GM12878 (cell line): ENCODE measurements around the gene FREM2. TPM values are rescaled to one million over a fixed set of nuclear protein-coding genes. Genes with fewer than 3 reads are reported as not detected.

Experiments
- ATAC-seq: fragments of 200-7000 bp; cut with Tn5 transposase; 3 replicates; pipeline ENCODE4 v1.9.1; 2020; ENCODE audit warnings: mild to moderate bottlenecking, moderate library complexity
- BruUV-seq: library from RNA; stranded (reverse); fragments of 400-500 nt; replicated peaks from 2 replicates; lab custom pipeline; 2021; lab: Mats Ljungman, UMichigan
- CTCF ChIA-PET: fragments of 300-600 bp; sonication (Branson Sonifier 250); formaldehyde crosslinking; extraction: SDS; loops from one replicate; lab custom pipeline; 2021; ENCODE audit warnings: inconsistent platforms; lab: Yijun Ruan, JAX
- POLR2A ChIA-PET: fragments of 350-600 bp; formaldehyde crosslinking; extraction: SDS; loops from one replicate; lab custom pipeline; 2021; ENCODE audit warnings: inconsistent platforms; lab: Charles Lee
- RAD21 ChIA-PET: fragments of 300-600 bp; sonication (Branson Sonifier 250); formaldehyde crosslinking; loops from one replicate; lab custom pipeline; 2023; ENCODE audit warnings: antibody characterized with exemption; ENCODE audit not compliant: unreplicated experiment; lab: Charles Lee
- SMC1A ChIA-PET: fragments of 300-600 bp; sonication (Branson Sonifier 250); formaldehyde crosslinking; loops from one replicate; lab custom pipeline; 2023; ENCODE audit not compliant: unreplicated experiment, uncharacterized antibody; lab: Charles Lee
- DNase-seq: peaks from one replicate; pipeline ENCODE4 v3.0.0-alpha.2; 2011; ENCODE audit warnings: low read depth, low spot score
- FAIRE-seq: peaks from 3 replicates; lab custom pipeline; 2011; peaks lifted over from hg19 to GRCh38; lab: Jason Lieb, UNC
- H2AFZ ChIP-seq: 2 replicates; pipeline ENCODE4 v1.6.0; 2011; ENCODE audit warnings: low read depth, low read length, control low read depth; ENCODE audit not compliant: control insufficient read depth
- H3K27ac ChIP-seq: 2 replicates; pipeline ENCODE4 v1.5.1; 2011; ENCODE audit warnings: control low read depth; ENCODE audit not compliant: control insufficient read depth, insufficient read depth
- H3K27me3 ChIP-seq, 2 experiments: replicated peaks in 1 of 2; 2 replicates each; pipeline versions ENCODE4 v1.6.0 to v1.6.1; 2011; ENCODE audit warnings: low read length in 1 of 2; ENCODE audit not compliant: control insufficient read depth in 2 of 2, insufficient read depth in 2 of 2
- H3K36me3 ChIP-seq, 2 experiments: 2 replicates each; pipeline ENCODE4 v1.5.1; 2011; ENCODE audit warnings: low read length in 1 of 2; ENCODE audit not compliant: control insufficient read depth in 2 of 2, insufficient read depth in 2 of 2
- H3K4me1 ChIP-seq: 2 replicates; pipeline ENCODE4 v1.6.1; 2011; ENCODE audit warnings: mild to moderate bottlenecking, low read length, moderate library complexity, mixed read lengths; ENCODE audit not compliant: control insufficient read depth, insufficient read depth
- H3K4me2 ChIP-seq: 2 replicates; pipeline ENCODE4 v1.6.0; 2011; ENCODE audit warnings: control low read depth; ENCODE audit not compliant: control insufficient read depth, insufficient read depth
- H3K4me3 ChIP-seq: fragments of 200-600 bp; sonication (generic); 2 replicates; pipeline ENCODE4 v1.5.1; 2016
- H3K79me2 ChIP-seq: 2 replicates; pipeline ENCODE4 v1.6.0; 2011; ENCODE audit warnings: low read length; ENCODE audit not compliant: control insufficient read depth, insufficient read depth
- H3K9ac ChIP-seq: 2 replicates; pipeline ENCODE4 v1.8.0; 2011; ENCODE audit warnings: low read length, control low read depth, mixed read lengths; ENCODE audit not compliant: control insufficient read depth, insufficient read depth
- H3K9me3 ChIP-seq: replicated peaks from 3 replicates; pipeline ENCODE4 v1.5.1; 2011; ENCODE audit warnings: mild to moderate bottlenecking, low read length; ENCODE audit not compliant: control insufficient read depth, insufficient read depth
- H4K20me1 ChIP-seq: 2 replicates; pipeline ENCODE4 v1.6.0; 2011; ENCODE audit not compliant: control insufficient read depth, insufficient read depth
- BHLHE40 ChIP-seq, 2 experiments: fragments of 450-650 bp in 1 of 2; IDR thresholded peaks; 2 replicates each; pipeline ENCODE4 v1.6.1; 2011 to 2017; ENCODE audit warnings: low read depth in 2 of 2, borderline replicate concordance in 1 of 2, improper control_type of control experiment in 1 of 2, low read length in 1 of 2, mild to moderate bottlenecking in 1 of 2
- CHD1 ChIP-seq: IDR thresholded peaks from 2 replicates; pipeline ENCODE4 v1.6.1; 2012; ENCODE audit warnings: low read depth, low read length, improper control_type of control experiment
- E2F4 ChIP-seq: IDR thresholded peaks from 2 replicates; pipeline ENCODE4 v1.6.1; 2012; ENCODE audit warnings: low read depth, low read length, improper control_type of control experiment
- ESRRA ChIP-seq: IDR thresholded peaks from 2 replicates; pipeline ENCODE4 v1.6.1; 2012; ENCODE audit warnings: mild to moderate bottlenecking, low read length, improper control_type of control experiment
- IKZF1 ChIP-seq: fragments of 450-650 bp; conservative IDR thresholded peaks from 2 replicates; pipeline ENCODE4 v1.6.1; 2017; ENCODE audit warnings: antibody characterized with exemption, mild to moderate bottlenecking
- KDM1A ChIP-seq: fragments of 200-600 bp; sonication (generic); IDR thresholded peaks from 2 replicates; pipeline ENCODE4 v1.6.1; 2016; ENCODE audit warnings: borderline replicate concordance
- MYC ChIP-seq: IDR thresholded peaks from 2 replicates; pipeline ENCODE4 v1.6.1; 2011; ENCODE audit warnings: mild to moderate bottlenecking, low read length, moderate library complexity, inconsistent platforms; ENCODE audit not compliant: insufficient read depth, insufficient replicate concordance, insufficient read length, severe bottlenecking
- NBN ChIP-seq: fragments of 450-650 bp; IDR thresholded peaks from 2 replicates; pipeline ENCODE4 v1.6.1; 2016
- NFYA ChIP-seq: IDR thresholded peaks from 2 replicates; pipeline ENCODE4 v1.6.1; 2011; ENCODE audit warnings: low read depth, mild to moderate bottlenecking, low read length, improper control_type of control experiment, borderline replicate concordance
- NR2F1 ChIP-seq: fragments of 450-650 bp; conservative IDR thresholded peaks from 2 replicates; pipeline ENCODE4 v1.6.1; 2017; ENCODE audit warnings: mild to moderate bottlenecking
- POLR2AphosphoS2 ChIP-seq: IDR thresholded peaks from 2 replicates; pipeline ENCODE4 v1.6.1; 2011; ENCODE audit warnings: low read depth, mild to moderate bottlenecking, low read length, improper control_type of control experiment, moderate library complexity
- ZBTB4 ChIP-seq: fragments of 450-650 bp; formaldehyde crosslinking; IDR thresholded peaks from 2 replicates; pipeline ENCODE4 v1.4.0; 2022; ENCODE audit warnings: mild to moderate bottlenecking, moderate library complexity
- ZZZ3 ChIP-seq: IDR thresholded peaks from 2 replicates; pipeline ENCODE4 v1.6.1; 2011; ENCODE audit warnings: low read depth; ENCODE audit not compliant: control insufficient read depth, insufficient read length
- WGBS: methylation state at CpG from one replicate; pipeline ENCODE4 v1.1.6; 2016; ENCODE audit warnings: low lambda C conversion rate; ENCODE audit not compliant: insufficient replicate concordance, insufficient coverage; ENCODE audit errors: missing lambda C conversion rate; 5-methylcytosine and 5-hydroxymethylcytosine counted together
- in situ Hi-C: fragments of 300-500 bp; cut with MboI; formaldehyde crosslinking; loops from 9 replicates; pipeline ENCODE4 v1.14.3; 2018; ENCODE audit warnings: mixed read lengths
- intact Hi-C: fragments of 100-400 bp; cut with micrococcal nuclease; formaldehyde crosslinking; loops from one replicate; pipeline ENCODE4 v1.14.2; 2022; ENCODE audit not compliant: unreplicated experiment
- polyA plus RNA-seq, 11 experiments: library from polyadenylated mRNA; depleted of rRNA in 4 of 11; unstranded in 6 of 11; stranded (reverse) in 5 of 11; fragments of >200 nt; fragmentation: Nextera tagmentation in 4 of 11; fragmentation: Illumina TruSeq in 1 of 11; extraction: Ambion mirVana in 4 of 11; extraction: Trizol in 1 of 11; gene quantifications; 1 replicate in 1 of 11; 2 replicates in 10 of 11; pipeline versions ENCODE4 v1.2.1 to v1.2.3, GENCODE V29; 2011 to 2016; ENCODE audit warnings: inconsistent platforms in 2 of 11, missing spikeins in 2 of 11, low read depth in 1 of 11
- total RNA-seq, 4 experiments: library from RNA; depleted of rRNA in 3 of 4; stranded (reverse); fragments of >200 nt in 3 of 4; fragmentation: Illumina TruSeq in 1 of 4; extraction: Trizol in 1 of 4; gene quantifications; 2 replicates each; pipeline versions ENCODE4 v1.2.1 to v1.2.3, GENCODE V29; 2013 to 2021

FREM2 gene
- total and polyA plus RNA-seq, 10 of the 15 experiments (the other 5 are each of a cell fraction or from before 2014, with no cell fraction given) = 0.02 to 0.12 (median 0.05) TPM; not detected in 2

- H3K79me2 ChIP-seq = no peaks in the 10 kb centered on the region
- ATAC-seq (no peak), FAIRE-seq (no peak), DNase-seq (no peak)
- H2AFZ ChIP-seq = no peak overlapping the region
- no peak overlapping the region for H3K4me3 ChIP-seq
- ChIA-PET SMC1A (interaction anchor here (0.9 to 1.8 kb wide), 4 partner anchors 12 to 144 kb away, joined by 3 to 6 read pairs (median 3); no protein-coding TSS in a partner anchor), CTCF (interaction anchor here (0.9 kb wide), 1 partner anchor 24 kb away, joined by 3 read pairs; no protein-coding TSS in a partner anchor), POLR2A (no interaction called here), RAD21 (no interaction called here)
- 19% methylated on average over 6 of the region's 6 CpGs for WGBS
- in situ Hi-C loops (no loop called here), intact Hi-C loops (no loop called here)
- no peaks in the 10 kb centered on the region for H3K36me3 ChIP-seq
- no peaks in the 10 kb centered on the region for H3K4me1 ChIP-seq
- no peak overlapping the region for H3K9ac ChIP-seq
- H3K9me3 ChIP-seq = no peaks in the 10 kb centered on the region
- no peak for TF ChIP-seq CHD1
- no peak for TF ChIP-seq ZZZ3
- no peak for TF ChIP-seq POLR2AphosphoS2
- peaks cover 0 to 2% of the 10 kb centered on the region in 2 experiments; a peak in 2 of 4 replicates for H3K27me3 ChIP-seq
- no peak overlapping the region for H3K27ac ChIP-seq
- no peaks in the 10 kb centered on the region for H4K20me1 ChIP-seq
- BruUV-seq = no TSS peak
- no peak overlapping the region for H3K4me2 ChIP-seq
Measured at GRCh38 chr13:38897521-38897920, 210.6 kb downstream of the FREM2 start.

- no peaks in the 10 kb centered on the region for H4K20me1 ChIP-seq
- BruUV-seq = no TSS peak
- H3K9me3 ChIP-seq = no peaks in the 10 kb centered on the region
- no peak overlapping the region for H3K27ac ChIP-seq
- ChIA-PET RAD21 (no interaction called here), POLR2A (interaction anchor here (0.6 kb wide), 1 partner anchor 1442 kb away, joined by 3 read pairs; no protein-coding TSS in a partner anchor), CTCF (interaction anchor here (0.9 to 1.0 kb wide), 3 partner anchors 10 to 25 kb away, joined by 3 read pairs; no protein-coding TSS in a partner anchor), SMC1A (interaction anchor here (2.1 kb wide), 2 partner anchors 11 to 213 kb away, joined by 5 to 7 read pairs; no protein-coding TSS in a partner anchor)
- no peak overlapping the region for H2AFZ ChIP-seq
- 12% methylated on average over 2 of the region's 2 CpGs for WGBS
- peaks cover 0 to 2% of the 10 kb centered on the region in 2 experiments; a peak in 2 of 4 replicates for H3K27me3 ChIP-seq
- no peak overlapping the region for H3K4me3 ChIP-seq
- H3K4me1 ChIP-seq = no peaks in the 10 kb centered on the region
- no peaks in the 10 kb centered on the region for H3K79me2 ChIP-seq
- H3K36me3 ChIP-seq = no peaks in the 10 kb centered on the region
- no peak overlapping the region for H3K9ac ChIP-seq
- in situ Hi-C loops = no loop called here
- DNase-seq (no peak), ATAC-seq (peak; percentile 57), FAIRE-seq (no peak)
- intact Hi-C loops = no loop called here
- H3K4me2 ChIP-seq = no peak overlapping the region
- TF ChIP-seq MYC (no peak), KDM1A (no peak), NBN (no peak), ESRRA (no peak), BHLHE40 (IDR thresholded peaks at IDR 0.05; ENCODE audit: borderline replicate concordance in 1 of 2, low read depth in 2 of 2, low read length in 1 of 2) (no peak), NR2F1 (no peak), ZBTB4 (no peak), IKZF1 (no peak), NFYA (no peak), E2F4 (no peak)
Measured at GRCh38 chr13:38898481-38898880, 211.6 kb downstream of the FREM2 start.
